H1 (cell line): ENCODE data around the gene CACNA1C. TPM values are rescaled to one million over a fixed set of nuclear protein-coding genes. Genes with fewer than 3 reads are reported as not detected.

ENCODE experiments used
- BCL11A ChIP-seq, 2 experiments: IDR thresholded peaks; one replicate each; pipeline ENCODE4 v1.6.1; 2011; ENCODE audit warnings: low read depth in 2 of 2, low read length in 2 of 2, mild to moderate bottlenecking in 2 of 2
- CEBPB ChIP-seq: IDR thresholded peaks from 2 replicates; pipeline ENCODE4 v1.6.1; 2012; ENCODE audit warnings: low read depth, low read length
- CHD1 ChIP-seq: IDR thresholded peaks from 2 replicates; pipeline ENCODE4 v1.6.1; 2012; ENCODE audit warnings: low read depth, low read length, improper control_type of control experiment
- EZH2 ChIP-seq: fragments of 200-600 bp; sonication (generic); IDR thresholded peaks from 2 replicates; pipeline ENCODE4 v1.7.1; 2012; ENCODE audit warnings: low read depth, mild to moderate bottlenecking, moderate library complexity, low read length, inconsistent platforms; ENCODE audit not compliant: severe bottlenecking
- JUND ChIP-seq: IDR thresholded peaks from 2 replicates; pipeline ENCODE4 v1.6.1; 2011; ENCODE audit warnings: mild to moderate bottlenecking, improper control_type of control experiment, low read length
- KDM4A ChIP-seq: IDR thresholded peaks from one replicate; pipeline ENCODE4 v1.7.1; 2012; ENCODE audit warnings: low read depth, mild to moderate bottlenecking, moderate library complexity, low read length, inconsistent platforms; ENCODE audit not compliant: severe bottlenecking
- SAP30 ChIP-seq: fragments of 300-600 bp; sonication (generic); IDR thresholded peaks from 2 replicates; pipeline ENCODE4 v1.7.1; 2012; ENCODE audit warnings: low read length, moderate library complexity, mild to moderate bottlenecking, inconsistent platforms; ENCODE audit not compliant: insufficient read depth, insufficient replicate concordance
- SP4 ChIP-seq: IDR thresholded peaks from 2 replicates; pipeline ENCODE4 v1.6.1; 2012; ENCODE audit warnings: low read length, inconsistent platforms
- TAF7 ChIP-seq: optimal IDR thresholded peaks from 2 replicates; pipeline ENCODE3; 2011; ENCODE audit warnings: low read depth, mild to moderate bottlenecking, inconsistent platforms, low read length, moderate library complexity, borderline replicate concordance
- polyA plus RNA-seq, 7 experiments: library from polyadenylated mRNA; depleted of rRNA in 3 of 7; stranded (reverse) in 5 of 7; unstranded in 2 of 7; fragments of >200 nt in 5 of 7; fragments of 200-250 nt in 2 of 7; gene quantifications; 1 replicate in 5 of 7; 2 replicates in 1 of 7; 4 replicates in 1 of 7; pipeline versions ENCODE4 v1.2.1 to v1.2.3, GENCODE V29; 2011 to 2013; ENCODE audit warnings: missing spikeins in 2 of 7, mixed read lengths in 2 of 7
- total RNA-seq: library from RNA; stranded (reverse); fragmentation: NEBNext Ultra II Directional; extraction: Animal tissue kit (Norgen Biotek cat#: 25700); gene quantifications from 2 replicates; pipeline ENCODE4 v1.2.1, GENCODE V29; 2021
- TF ChIP-seq, protein P1 (sequence below): fragments of 300-600 bp; sonication (generic); IDR thresholded peaks from 2 replicates; pipeline ENCODE4 v1.7.1; 2012; ENCODE audit warnings: low read length, moderate library complexity, mild to moderate bottlenecking, inconsistent platforms; ENCODE audit not compliant: insufficient replicate concordance

Gene CACNA1C
- total and polyA plus RNA-seq, 2 of the 8 experiments (the other 6 are each of a cell fraction or from before 2014, with no cell fraction given), result 1.3 TPM

DNA sequence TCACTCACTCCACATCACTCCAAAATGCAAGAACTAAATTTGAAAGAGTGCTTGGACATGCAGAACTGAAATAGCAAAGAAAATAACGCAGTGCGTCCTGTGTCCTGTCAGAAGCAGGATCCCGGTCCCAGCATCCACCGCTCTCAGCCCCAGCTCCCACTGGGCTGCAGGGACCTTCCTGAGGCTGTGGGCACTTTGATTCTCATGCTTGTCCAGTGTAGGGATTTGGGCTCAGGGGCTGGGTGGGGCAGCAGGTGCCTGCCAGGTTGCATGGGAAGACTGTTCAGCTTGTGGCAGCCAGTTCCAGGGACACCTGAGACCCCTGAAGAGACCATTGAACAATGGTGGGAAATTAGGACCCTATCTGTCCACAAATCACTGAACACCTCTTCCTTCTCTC lies 602.0 kb downstream of the CACNA1C start (continued):
- TF ChIP-seq, protein P1, sequence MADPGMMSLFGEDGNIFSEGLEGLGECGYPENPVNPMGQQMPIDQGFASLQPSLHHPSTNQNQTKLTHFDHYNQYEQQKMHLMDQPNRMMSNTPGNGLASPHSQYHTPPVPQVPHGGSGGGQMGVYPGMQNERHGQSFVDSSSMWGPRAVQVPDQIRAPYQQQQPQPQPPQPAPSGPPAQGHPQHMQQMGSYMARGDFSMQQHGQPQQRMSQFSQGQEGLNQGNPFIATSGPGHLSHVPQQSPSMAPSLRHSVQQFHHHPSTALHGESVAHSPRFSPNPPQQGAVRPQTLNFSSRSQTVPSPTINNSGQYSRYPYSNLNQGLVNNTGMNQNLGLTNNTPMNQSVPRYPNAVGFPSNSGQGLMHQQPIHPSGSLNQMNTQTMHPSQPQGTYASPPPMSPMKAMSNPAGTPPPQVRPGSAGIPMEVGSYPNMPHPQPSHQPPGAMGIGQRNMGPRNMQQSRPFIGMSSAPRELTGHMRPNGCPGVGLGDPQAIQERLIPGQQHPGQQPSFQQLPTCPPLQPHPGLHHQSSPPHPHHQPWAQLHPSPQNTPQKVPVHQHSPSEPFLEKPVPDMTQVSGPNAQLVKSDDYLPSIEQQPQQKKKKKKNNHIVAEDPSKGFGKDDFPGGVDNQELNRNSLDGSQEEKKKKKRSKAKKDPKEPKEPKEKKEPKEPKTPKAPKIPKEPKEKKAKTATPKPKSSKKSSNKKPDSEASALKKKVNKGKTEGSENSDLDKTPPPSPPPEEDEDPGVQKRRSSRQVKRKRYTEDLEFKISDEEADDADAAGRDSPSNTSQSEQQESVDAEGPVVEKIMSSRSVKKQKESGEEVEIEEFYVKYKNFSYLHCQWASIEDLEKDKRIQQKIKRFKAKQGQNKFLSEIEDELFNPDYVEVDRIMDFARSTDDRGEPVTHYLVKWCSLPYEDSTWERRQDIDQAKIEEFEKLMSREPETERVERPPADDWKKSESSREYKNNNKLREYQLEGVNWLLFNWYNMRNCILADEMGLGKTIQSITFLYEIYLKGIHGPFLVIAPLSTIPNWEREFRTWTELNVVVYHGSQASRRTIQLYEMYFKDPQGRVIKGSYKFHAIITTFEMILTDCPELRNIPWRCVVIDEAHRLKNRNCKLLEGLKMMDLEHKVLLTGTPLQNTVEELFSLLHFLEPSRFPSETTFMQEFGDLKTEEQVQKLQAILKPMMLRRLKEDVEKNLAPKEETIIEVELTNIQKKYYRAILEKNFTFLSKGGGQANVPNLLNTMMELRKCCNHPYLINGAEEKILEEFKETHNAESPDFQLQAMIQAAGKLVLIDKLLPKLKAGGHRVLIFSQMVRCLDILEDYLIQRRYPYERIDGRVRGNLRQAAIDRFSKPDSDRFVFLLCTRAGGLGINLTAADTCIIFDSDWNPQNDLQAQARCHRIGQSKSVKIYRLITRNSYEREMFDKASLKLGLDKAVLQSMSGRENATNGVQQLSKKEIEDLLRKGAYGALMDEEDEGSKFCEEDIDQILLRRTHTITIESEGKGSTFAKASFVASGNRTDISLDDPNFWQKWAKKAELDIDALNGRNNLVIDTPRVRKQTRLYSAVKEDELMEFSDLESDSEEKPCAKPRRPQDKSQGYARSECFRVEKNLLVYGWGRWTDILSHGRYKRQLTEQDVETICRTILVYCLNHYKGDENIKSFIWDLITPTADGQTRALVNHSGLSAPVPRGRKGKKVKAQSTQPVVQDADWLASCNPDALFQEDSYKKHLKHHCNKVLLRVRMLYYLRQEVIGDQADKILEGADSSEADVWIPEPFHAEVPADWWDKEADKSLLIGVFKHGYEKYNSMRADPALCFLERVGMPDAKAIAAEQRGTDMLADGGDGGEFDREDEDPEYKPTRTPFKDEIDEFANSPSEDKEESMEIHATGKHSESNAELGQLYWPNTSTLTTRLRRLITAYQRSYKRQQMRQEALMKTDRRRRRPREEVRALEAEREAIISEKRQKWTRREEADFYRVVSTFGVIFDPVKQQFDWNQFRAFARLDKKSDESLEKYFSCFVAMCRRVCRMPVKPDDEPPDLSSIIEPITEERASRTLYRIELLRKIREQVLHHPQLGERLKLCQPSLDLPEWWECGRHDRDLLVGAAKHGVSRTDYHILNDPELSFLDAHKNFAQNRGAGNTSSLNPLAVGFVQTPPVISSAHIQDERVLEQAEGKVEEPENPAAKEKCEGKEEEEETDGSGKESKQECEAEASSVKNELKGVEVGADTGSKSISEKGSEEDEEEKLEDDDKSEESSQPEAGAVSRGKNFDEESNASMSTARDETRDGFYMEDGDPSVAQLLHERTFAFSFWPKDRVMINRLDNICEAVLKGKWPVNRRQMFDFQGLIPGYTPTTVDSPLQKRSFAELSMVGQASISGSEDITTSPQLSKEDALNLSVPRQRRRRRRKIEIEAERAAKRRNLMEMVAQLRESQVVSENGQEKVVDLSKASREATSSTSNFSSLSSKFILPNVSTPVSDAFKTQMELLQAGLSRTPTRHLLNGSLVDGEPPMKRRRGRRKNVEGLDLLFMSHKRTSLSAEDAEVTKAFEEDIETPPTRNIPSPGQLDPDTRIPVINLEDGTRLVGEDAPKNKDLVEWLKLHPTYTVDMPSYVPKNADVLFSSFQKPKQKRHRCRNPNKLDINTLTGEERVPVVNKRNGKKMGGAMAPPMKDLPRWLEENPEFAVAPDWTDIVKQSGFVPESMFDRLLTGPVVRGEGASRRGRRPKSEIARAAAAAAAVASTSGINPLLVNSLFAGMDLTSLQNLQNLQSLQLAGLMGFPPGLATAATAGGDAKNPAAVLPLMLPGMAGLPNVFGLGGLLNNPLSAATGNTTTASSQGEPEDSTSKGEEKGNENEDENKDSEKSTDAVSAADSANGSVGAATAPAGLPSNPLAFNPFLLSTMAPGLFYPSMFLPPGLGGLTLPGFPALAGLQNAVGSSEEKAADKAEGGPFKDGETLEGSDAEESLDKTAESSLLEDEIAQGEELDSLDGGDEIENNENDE, result no peak
- TF ChIP-seq JUND, result no peak
- no peak for TF ChIP-seq CEBPB
- no peak for TF ChIP-seq CHD1
- TF ChIP-seq SAP30, result no peak
- no peak for TF ChIP-seq TAF7
- TF ChIP-seq BCL11A (IDR thresholded peaks at IDR 0.05; ENCODE audit: low read depth in 2 of 2, low read length in 2 of 2), result no peak
- TF ChIP-seq SP4, result no peak
- no peak for TF ChIP-seq EZH2
- TF ChIP-seq KDM4A, result no peak
